ENCODE results near the gene GPAT2.
"Not testable (repeated sequence)": the region's sequence is repeated elsewhere in the genome, so short reads cannot be mapped to it uniquely, and the experiment has no call there.

GRCh38 chr2:96065954-96066353, 31.2 kb upstream of the GPAT2 start:
- TF ChIP-seq CTCF, POLR2A (IDR thresholded peaks at IDR 0.05): not testable (repeated sequence)

All from right lobe of liver (tissue), 4 donors.